Measurements from ENCODE around the gene IL12RB1.

The IL12RB1 gene

DNA sequence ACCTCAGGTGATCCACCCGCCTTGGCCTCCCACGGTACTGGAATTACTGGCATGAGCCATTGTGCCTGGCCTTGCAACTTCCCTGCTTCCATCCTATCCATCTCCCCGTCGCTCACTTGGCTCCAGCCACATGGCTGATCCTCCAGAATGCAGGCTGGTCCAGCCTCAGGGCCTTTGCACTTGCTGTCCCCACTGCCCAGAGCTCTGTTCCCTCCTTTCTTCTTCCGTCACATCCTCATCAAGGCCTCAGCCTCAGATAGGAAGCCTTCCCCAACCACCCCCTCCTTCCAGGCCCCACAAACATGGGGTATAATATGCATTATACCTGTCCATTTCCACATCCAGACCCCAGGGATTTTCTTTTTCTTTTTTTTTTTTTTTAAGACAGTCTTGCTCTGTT is 27.1 kb upstream of the IL12RB1 start:
- no peak overlapping the region for H3K4me3 ChIP-seq (ENCODE audit: low read depth, low read length)
- TF ChIP-seq, protein P1, sequence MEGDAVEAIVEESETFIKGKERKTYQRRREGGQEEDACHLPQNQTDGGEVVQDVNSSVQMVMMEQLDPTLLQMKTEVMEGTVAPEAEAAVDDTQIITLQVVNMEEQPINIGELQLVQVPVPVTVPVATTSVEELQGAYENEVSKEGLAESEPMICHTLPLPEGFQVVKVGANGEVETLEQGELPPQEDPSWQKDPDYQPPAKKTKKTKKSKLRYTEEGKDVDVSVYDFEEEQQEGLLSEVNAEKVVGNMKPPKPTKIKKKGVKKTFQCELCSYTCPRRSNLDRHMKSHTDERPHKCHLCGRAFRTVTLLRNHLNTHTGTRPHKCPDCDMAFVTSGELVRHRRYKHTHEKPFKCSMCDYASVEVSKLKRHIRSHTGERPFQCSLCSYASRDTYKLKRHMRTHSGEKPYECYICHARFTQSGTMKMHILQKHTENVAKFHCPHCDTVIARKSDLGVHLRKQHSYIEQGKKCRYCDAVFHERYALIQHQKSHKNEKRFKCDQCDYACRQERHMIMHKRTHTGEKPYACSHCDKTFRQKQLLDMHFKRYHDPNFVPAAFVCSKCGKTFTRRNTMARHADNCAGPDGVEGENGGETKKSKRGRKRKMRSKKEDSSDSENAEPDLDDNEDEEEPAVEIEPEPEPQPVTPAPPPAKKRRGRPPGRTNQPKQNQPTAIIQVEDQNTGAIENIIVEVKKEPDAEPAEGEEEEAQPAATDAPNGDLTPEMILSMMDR (IDR thresholded peaks at IDR 0.05; ENCODE audit: low read depth, low read length): no peak
- in situ Hi-C loops (cut with HindIII; ENCODE audit: low sequenced_read_pairs): no loop called here
- DNase-seq (ENCODE audit: low read depth, low spot score): no peak

DNA sequence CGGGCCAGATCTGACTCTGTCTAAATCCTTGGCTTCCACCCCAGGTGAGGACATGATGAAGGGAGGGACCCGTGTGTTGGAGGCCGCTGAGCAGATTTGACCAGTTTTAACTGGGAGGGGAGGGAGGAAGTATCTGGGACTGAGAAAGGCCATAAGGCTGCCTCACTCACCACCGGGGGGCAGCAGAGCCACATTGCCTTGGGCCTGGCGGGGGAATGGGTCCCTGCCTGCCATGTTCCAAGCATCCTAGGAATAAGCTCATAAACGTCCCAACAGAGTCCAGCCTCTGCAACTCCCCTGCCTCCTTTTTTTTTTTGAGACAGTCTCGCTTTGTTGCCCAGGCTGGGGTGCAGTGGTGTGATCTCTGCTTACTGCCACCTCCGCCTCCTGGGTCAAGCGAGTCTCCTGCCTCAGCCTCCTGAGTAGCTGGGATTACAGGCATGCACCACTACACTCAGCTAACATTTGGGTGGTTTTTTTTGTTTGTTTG is 26.3 kb upstream of the IL12RB1 start:
- DNase-seq (ENCODE audit: low read depth, low spot score): peak; percentile 80
- in situ Hi-C loops (cut with HindIII; ENCODE audit: low sequenced_read_pairs): no loop called here
- TF ChIP-seq, protein P1 (IDR thresholded peaks at IDR 0.05; ENCODE audit: low read depth, low read length): peak; percentile 98
- H3K4me3 ChIP-seq (ENCODE audit: low read depth, low read length): no peak overlapping the region

DNA sequence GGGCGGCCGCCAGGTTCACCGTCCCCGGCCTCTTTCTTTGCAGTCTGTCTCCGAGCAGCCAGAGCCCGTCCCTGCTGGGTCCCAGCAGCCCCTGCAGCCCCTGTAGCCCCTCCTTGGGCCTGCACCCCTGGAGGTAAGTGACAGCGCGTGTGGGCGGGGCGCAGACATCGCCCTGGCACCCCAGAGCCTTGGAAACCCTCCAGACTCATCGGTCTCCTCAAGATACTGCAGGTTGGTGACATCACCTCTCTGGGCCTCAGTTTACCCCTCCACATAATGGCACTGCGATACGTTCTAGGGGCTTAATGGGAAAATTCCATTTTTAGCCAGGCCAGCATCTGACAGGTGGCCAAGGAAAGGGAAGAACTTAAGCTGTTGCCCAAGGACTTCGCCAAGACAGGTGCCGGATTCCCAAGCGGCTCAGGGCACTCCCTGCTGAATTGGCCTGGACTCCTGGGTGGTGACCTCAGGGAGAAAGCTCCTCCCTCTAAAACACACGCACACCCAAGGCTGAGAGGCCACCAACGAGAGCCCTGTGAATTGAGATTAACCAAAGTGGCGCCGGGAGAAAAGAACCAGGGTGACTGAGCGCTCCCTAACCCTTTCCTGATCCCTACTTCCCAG is 24.0 kb upstream of the IL12RB1 start:
- TF ChIP-seq, protein P1 (IDR thresholded peaks at IDR 0.05; ENCODE audit: low read depth, low read length): no peak
- no peak for DNase-seq (ENCODE audit: low read depth, low spot score)
- H3K4me3 ChIP-seq (ENCODE audit: low read depth, low read length): peak overlapping the region; percentile 57
- in situ Hi-C loops (cut with HindIII; ENCODE audit: low sequenced_read_pairs): no loop called here

DNA sequence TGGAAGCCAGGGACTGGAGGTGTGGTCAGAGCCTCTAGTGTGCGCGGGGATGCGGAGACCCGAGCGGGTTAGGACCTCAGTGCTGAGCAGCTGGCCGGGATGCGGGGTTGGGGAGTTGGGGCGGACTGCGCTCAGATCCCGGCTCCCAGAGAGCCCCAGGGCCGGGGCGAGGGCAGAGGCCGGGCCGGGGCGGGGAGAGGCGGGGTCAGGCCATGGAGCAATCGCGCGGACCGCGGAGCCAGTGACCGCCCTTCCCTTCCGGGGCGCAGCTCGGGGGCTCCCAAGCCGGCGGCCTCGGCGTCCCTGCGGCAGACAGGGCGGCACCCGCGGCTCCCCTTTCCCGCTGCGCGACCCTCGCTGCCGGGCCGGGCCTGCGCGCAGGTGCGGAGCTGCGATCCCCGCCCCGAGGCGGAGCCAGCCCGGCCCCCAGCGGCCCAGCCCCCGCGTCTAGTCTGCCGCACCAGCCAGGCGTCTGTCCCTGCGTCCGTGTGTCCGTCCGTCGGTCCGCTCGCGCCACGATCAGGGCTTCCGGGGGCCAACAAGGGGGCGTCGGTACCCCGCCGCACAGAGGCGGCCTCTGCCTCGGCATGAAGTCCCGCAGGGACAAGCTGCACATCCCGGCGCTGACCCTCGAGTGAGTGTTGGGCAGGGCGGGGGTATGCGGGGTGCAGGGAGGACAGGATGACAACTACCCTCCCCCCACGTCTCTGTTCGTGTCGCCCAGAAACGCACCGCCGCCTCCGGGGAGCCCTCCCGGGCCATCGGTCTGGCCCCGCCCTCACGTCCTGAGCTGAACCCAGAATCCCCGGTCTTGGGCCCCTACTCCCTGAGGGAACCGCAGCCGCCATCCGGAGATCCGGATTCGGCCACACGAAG is 23.2 kb upstream of the IL12RB1 start:
- in situ Hi-C loops (cut with HindIII; ENCODE audit: low sequenced_read_pairs): no loop called here
- H3K4me3 ChIP-seq (ENCODE audit: low read depth, low read length): peak overlapping the region; percentile 57
- TF ChIP-seq, protein P1 (IDR thresholded peaks at IDR 0.05; ENCODE audit: low read depth, low read length): no peak
- no peak for DNase-seq (ENCODE audit: low read depth, low spot score)

DNA sequence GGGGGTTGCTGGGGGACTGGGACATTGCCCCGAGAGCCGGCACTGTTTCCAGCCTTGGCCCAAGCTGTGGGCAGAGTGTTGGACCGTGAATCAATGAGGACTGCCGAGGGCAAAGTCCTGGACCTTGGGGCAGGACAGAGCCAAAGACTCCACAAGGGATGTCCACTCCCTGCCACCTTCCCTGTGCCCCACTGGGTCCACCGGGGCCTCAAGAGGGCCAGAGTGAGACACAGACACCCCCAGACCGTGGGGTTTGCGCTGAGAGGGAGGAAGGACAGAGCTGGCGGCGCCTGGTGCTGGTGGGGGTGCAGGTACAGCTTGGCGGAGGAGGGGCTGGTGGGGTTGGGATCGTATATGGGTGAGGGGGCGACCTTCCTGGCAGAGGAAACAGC is 22.6 kb upstream of the IL12RB1 start:
- TF ChIP-seq, protein P1 (IDR thresholded peaks at IDR 0.05; ENCODE audit: low read depth, low read length): no peak
- no peak for DNase-seq (ENCODE audit: low read depth, low spot score)
- peak overlapping the region; percentile 57 for H3K4me3 ChIP-seq (ENCODE audit: low read depth, low read length)
- in situ Hi-C loops (cut with HindIII; ENCODE audit: low sequenced_read_pairs): no loop called here

DNA sequence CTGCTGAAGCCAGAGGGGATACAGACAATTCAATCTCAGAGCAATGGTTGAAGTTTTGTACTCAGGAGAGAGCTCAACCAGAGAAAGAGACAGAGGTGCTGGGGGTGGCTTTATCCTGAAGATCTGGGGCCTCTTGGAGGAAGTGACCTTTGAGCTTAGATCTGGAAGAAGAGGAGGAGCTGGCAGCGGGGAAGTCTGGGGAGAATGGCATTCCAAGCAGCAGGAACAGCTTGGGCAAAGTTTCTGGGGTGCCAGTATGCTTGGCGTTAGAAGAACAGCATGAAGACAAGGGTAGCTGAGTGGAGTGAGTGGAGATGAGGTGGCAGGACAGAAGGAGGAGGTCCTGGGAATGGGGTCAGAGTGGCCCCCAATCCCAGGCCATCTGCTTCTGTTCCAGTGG is 22.2 kb upstream of the IL12RB1 start:
- no peak overlapping the region for H3K4me3 ChIP-seq (ENCODE audit: low read depth, low read length)
- in situ Hi-C loops (cut with HindIII; ENCODE audit: low sequenced_read_pairs): no loop called here
- TF ChIP-seq, protein P1 (IDR thresholded peaks at IDR 0.05; ENCODE audit: low read depth, low read length): no peak

More for the DNA sequence above, 22.2 kb upstream of the IL12RB1 start:
- no peak for DNase-seq (ENCODE audit: low read depth, low spot score)

Measured in astrocyte of the spinal cord (primary cell).